GM10266 (cell line): ENCODE results near the gene ANKS1B.

ENCODE experiments used
- DNase-seq: peaks from one replicate; pipeline ENCODE4 v3.0.0; 2012; ENCODE audit errors: extremely low spot score
- TF ChIP-seq, protein P1 (sequence below): IDR thresholded peaks from 2 replicates; pipeline ENCODE4 v1.5.1; 2012; ENCODE audit warnings: mild to moderate bottlenecking, low read depth; ENCODE audit not compliant: control insufficient read depth, insufficient read depth; ENCODE audit errors: missing control alignments

Gene ANKS1B

GRCh38 chr12:99029511-99030271 is 955.0 kb downstream of the ANKS1B start:
- DNase-seq: no peak
- TF ChIP-seq, protein P1, sequence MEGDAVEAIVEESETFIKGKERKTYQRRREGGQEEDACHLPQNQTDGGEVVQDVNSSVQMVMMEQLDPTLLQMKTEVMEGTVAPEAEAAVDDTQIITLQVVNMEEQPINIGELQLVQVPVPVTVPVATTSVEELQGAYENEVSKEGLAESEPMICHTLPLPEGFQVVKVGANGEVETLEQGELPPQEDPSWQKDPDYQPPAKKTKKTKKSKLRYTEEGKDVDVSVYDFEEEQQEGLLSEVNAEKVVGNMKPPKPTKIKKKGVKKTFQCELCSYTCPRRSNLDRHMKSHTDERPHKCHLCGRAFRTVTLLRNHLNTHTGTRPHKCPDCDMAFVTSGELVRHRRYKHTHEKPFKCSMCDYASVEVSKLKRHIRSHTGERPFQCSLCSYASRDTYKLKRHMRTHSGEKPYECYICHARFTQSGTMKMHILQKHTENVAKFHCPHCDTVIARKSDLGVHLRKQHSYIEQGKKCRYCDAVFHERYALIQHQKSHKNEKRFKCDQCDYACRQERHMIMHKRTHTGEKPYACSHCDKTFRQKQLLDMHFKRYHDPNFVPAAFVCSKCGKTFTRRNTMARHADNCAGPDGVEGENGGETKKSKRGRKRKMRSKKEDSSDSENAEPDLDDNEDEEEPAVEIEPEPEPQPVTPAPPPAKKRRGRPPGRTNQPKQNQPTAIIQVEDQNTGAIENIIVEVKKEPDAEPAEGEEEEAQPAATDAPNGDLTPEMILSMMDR: no peak

DNA sequence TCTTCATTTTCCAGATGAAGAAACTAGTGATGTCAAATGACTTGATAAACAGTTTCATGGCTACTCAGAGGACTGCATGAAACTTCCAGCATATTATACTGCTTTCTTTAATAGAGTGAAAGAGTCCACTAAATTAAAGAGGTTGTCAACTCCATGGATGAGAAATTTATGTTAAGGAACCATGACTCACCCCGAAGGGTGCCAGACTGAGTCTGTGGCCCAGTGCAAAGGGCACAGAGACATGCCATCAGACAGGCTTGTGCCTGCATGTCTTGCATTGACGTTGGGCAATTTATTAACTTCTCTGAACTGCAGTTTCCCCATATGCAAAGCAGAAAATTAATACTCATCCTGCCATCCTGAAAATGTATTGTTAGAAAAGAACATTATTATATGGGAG is 957.3 kb downstream of the ANKS1B start:
- TF ChIP-seq, protein P1: no peak
- DNase-seq: no peak

DNA sequence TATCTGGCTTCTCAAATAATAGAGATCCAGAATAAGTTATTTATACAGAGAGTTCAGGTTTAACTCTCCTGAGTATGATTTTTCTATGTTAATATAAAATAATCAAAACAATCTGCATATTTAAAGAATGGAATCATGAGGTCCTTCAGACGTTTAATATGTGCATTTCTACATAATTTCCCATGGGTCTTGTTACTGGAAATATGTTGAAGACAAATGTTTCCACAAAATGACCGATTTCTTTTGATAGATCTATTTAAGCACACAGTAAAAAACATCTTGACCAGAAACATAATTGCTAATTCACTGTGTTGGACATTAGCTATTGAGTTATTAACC is 957.7 kb downstream of the ANKS1B start:
- TF ChIP-seq, protein P1: no peak

DNA sequence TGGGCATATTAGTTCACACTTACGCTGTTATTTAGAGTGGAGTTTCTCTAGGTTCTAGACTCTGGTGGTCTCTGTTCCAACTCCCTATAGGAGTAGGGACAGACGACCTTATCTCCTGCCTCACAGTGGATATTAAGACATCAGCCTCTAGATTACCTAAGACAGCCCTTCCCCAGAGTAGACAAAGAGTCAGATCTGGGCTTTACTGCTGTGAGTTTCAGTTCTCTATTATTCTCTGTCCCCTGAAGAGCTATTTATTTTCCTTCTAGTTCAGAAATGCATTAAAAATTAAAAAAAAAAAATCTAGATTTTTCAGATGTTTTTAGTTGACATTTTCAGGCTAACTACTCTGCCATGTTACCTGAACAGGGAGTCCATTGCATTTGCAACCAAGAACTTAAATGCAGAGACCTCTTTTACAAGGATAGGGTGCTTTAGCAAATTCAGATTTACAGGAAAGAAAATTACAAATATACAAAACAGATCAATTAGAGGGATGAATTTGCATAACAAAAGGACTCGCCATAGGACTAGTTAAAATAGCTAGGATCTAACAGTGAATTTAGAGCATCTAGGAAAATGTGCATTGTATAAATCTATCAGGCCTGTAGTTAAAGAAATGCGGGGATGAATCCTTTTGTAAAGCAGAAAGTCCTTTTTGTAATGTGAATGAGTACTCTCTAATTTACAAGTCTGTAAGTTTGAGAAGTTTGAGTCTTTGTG is 958.2 kb downstream of the ANKS1B start:
- DNase-seq: no peak
- TF ChIP-seq, protein P1: no peak

More for the DNA sequence above, 957.7 kb downstream of the ANKS1B start:
- no peak for DNase-seq

DNA sequence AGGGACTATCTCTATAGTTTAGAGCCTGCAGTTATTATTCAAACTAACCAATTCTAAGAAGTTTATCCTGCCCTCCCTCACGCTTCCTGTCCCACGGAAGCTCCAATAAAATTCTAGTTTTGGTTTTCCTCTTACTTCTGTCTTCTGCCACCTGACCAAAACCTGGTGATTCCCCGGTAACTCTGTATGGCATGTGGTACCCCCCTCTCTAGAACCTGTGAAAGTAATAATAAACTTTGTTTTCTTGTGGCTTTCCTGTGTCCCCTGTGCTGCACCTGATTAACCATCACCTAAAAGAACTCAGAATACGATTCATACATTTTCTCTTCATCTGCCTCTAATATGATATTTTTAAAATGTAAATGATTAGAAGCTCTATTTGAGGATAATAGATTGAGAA is 959.9 kb downstream of the ANKS1B start:
- no peak for DNase-seq
- TF ChIP-seq, protein P1: no peak

GRCh38 chr12:99024191-99024590 is 960.5 kb downstream of the ANKS1B start:
- TF ChIP-seq, protein P1: no peak
- DNase-seq: no peak

DNA sequence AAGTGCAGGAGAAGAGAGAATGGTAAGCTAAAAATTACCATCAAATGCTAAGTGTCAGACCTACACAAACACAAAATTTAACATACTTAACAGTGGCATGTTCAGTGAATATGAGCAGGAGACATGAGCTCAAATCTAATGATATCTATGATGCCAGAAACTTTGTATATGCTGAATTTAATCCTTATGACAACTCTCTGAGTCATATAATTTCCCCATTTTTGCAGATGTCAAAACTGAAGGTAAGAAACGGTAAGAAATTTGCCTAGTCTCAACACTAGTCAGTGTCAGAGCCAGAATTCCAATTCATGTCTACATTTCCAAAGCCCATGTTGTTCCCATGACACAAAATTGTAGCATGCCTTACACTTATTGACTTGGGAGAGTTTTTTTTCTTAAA is 963.9 kb downstream of the ANKS1B start:
- no peak for DNase-seq
- TF ChIP-seq, protein P1: no peak
